ENCODE results near the gene OPRL1. TPM values are rescaled to one million over a fixed set of nuclear protein-coding genes. Genes with fewer than 3 reads are reported as not detected.

OPRL1 gene
- polyA plus RNA-seq, 3 donors: 7.0 to 9.0 (median 8.8) TPM

- peaks cover 0 to 5% of the 10 kb centered on the region in 2 donors for H3K9me3 ChIP-seq (replicated peaks in 1 of 2; ENCODE audit: control insufficient read depth in 1 of 2, insufficient read depth in 1 of 2, low read length in 2 of 2)
- intact Hi-C loops (cut with micrococcal nuclease): no loop called here
- H3K9me3 Mint-ChIP-seq: peaks cover 2 to 14% (median 5%) of the 10 kb centered on the region in 7 donors
- H3K4me1 Mint-ChIP-seq: peaks cover 6% of the 10 kb centered on the region
- no peaks in the 10 kb centered on the region for H3K4me1 ChIP-seq (ENCODE audit: control insufficient read depth in 1 of 2, insufficient read depth in 2 of 2, low read length in 2 of 2)
- no peak overlapping the region for H2AFZ ChIP-seq (ENCODE audit: insufficient read depth, low read depth, low read length, poor library complexity, severe bottlenecking)
- no peak overlapping the region for H3K4me3 ChIP-seq (replicated peaks in 1 of 3; ENCODE audit: low read depth in 2 of 3, low read length in 3 of 3)
- no peak for DNase-seq
- no peak overlapping the region for H3K4me2 ChIP-seq (replicated peaks; ENCODE audit: extremely low read depth, low read length, poor library complexity, severe bottlenecking)
- H3K36me3 ChIP-seq (replicated peaks in 1 of 2; ENCODE audit: control insufficient read depth in 1 of 2, insufficient read depth in 2 of 2, low read length in 2 of 2): peaks cover 13 to 20% of the 10 kb centered on the region in 2 donors
- no peaks in the 10 kb centered on the region for H3K27me3 ChIP-seq (ENCODE audit: control insufficient read depth in 2 of 2, insufficient read depth in 2 of 2, low read length in 2 of 2)
- H4K20me1 ChIP-seq (ENCODE audit: insufficient read depth, low read length): peaks cover 47% of the 10 kb centered on the region
- peaks cover 0 to 4% (median 0%) of the 10 kb centered on the region in 3 donors for H3K27me3 Mint-ChIP-seq (ENCODE audit: low read depth in 3 of 3)
- peak overlapping the region in 1 of 7 donors; percentile 18 for H3K27ac Mint-ChIP-seq
- no peak overlapping the region for H3K27ac ChIP-seq (ENCODE audit: low read depth in 1 of 2, low read length in 2 of 2)
- H3K4me3 Mint-ChIP-seq: no peak overlapping the region
- 93% methylated on average over 27 of the region's 27 CpGs for WGBS (ENCODE audit: insufficient coverage)
- H3K36me3 Mint-ChIP-seq: peaks cover 13 to 15% of the 10 kb centered on the region in 2 donors
- TF ChIP-seq CTCF (IDR thresholded peaks at IDR 0.05): no peak
- no peaks in the 10 kb centered on the region for H3K79me2 ChIP-seq (ENCODE audit: insufficient read depth, low read length)
- no peak overlapping the region for H3K9ac ChIP-seq (ENCODE audit: insufficient read depth, low read length, poor library complexity, severe bottlenecking)
Observed at GRCh38 chr20:64092258-64093012, 12.6 kb downstream of the OPRL1 start.

GRCh38 chr20:64093013-64093503, 13.2 kb downstream of the OPRL1 start:
- peaks cover 19 to 22% of the 10 kb centered on the region in 2 donors for H3K36me3 Mint-ChIP-seq
- Histone ChIP-seq H3K9me3 (replicated peaks in 1 of 2; ENCODE audit: control insufficient read depth in 1 of 2, insufficient read depth in 1 of 2, low read length in 2 of 2) (no peaks in the 10 kb centered on the region), H3K4me1 (ENCODE audit: control insufficient read depth in 1 of 2, insufficient read depth in 2 of 2, low read length in 2 of 2) (no peaks in the 10 kb centered on the region), H4K20me1 (ENCODE audit: insufficient read depth, low read length) (peaks cover 41% of the 10 kb centered on the region), H3K9ac (ENCODE audit: insufficient read depth, low read length, poor library complexity, severe bottlenecking) (no peak overlapping the region), H3K79me2 (ENCODE audit: insufficient read depth, low read length) (no peaks in the 10 kb centered on the region), H3K4me3 (replicated peaks in 1 of 3; ENCODE audit: low read depth in 2 of 3, low read length in 3 of 3) (no peak overlapping the region), H3K36me3 (replicated peaks in 1 of 2; ENCODE audit: control insufficient read depth in 1 of 2, insufficient read depth in 2 of 2, low read length in 2 of 2) (peaks cover 20 to 26% of the 10 kb centered on the region in 2 donors), H3K27ac (ENCODE audit: low read depth in 1 of 2, low read length in 2 of 2) (no peak overlapping the region), H3K27me3 (ENCODE audit: control insufficient read depth in 2 of 2, insufficient read depth in 2 of 2, low read length in 2 of 2) (no peaks in the 10 kb centered on the region), H3K4me2 (replicated peaks; ENCODE audit: extremely low read depth, low read length, poor library complexity, severe bottlenecking) (no peak overlapping the region), H2AFZ (ENCODE audit: insufficient read depth, low read depth, low read length, poor library complexity, severe bottlenecking) (no peak overlapping the region)
- peaks cover 0 to 3% (median 0%) of the 10 kb centered on the region in 3 donors for H3K27me3 Mint-ChIP-seq (ENCODE audit: low read depth in 3 of 3)
- WGBS (ENCODE audit: insufficient coverage): 100% methylated on average over 3 of the region's 9 CpGs
- no peak overlapping the region for H3K27ac Mint-ChIP-seq
- H3K9me3 Mint-ChIP-seq: peaks cover 2 to 10% (median 5%) of the 10 kb centered on the region in 7 donors
- TF ChIP-seq CTCF (IDR thresholded peaks at IDR 0.05): no peak
- intact Hi-C loops (cut with micrococcal nuclease): no loop called here
- peaks cover 6% of the 10 kb centered on the region for H3K4me1 Mint-ChIP-seq
- no peak for DNase-seq
- no peak overlapping the region for H3K4me3 Mint-ChIP-seq

Data from CD14-positive monocyte (primary cell).